DOHH2 (cell line): Measurements from ENCODE around the gene C1QBP.
A peak's percentile ranks its signal among the peaks of the same experiment; 100 is the strongest.

ENCODE experiments used
- H3F3A ChIP-seq: fragments of 200-600 bp; sonication (generic), shearing (Covaris generic); 2 replicates; pipeline ENCODE4 v1.6.0; 2016; ENCODE audit warnings: antibody characterized with exemption, mild to moderate bottlenecking; ENCODE audit not compliant: control insufficient read depth, insufficient read depth
- H3K27ac ChIP-seq: fragments of 200-600 bp; sonication (generic); 2 replicates; pipeline ENCODE4 v1.5.1; 2014; ENCODE audit warnings: low read depth, mild to moderate bottlenecking, low read length, moderate library complexity
- H3K27me3 ChIP-seq: fragments of 200-600 bp; sonication (generic); 2 replicates; pipeline ENCODE4 v1.6.1; 2014; ENCODE audit warnings: mild to moderate bottlenecking, low read length, mixed read lengths; ENCODE audit not compliant: control insufficient read depth
- H3K36me3 ChIP-seq: fragments of 200-600 bp; sonication (generic); 2 replicates; pipeline ENCODE4 v1.6.1; 2014; ENCODE audit warnings: mild to moderate bottlenecking, low read length, moderate library complexity, mixed read lengths; ENCODE audit not compliant: control insufficient read depth
- H3K4me1 ChIP-seq: fragments of 200-600 bp; sonication (generic); 2 replicates; pipeline ENCODE4 v1.6.1; 2014; ENCODE audit warnings: mild to moderate bottlenecking, low read length, mixed read lengths; ENCODE audit not compliant: control insufficient read depth
- H3K4me2 ChIP-seq: fragments of 200-600 bp; sonication (generic); 2 replicates; pipeline ENCODE4 v1.6.0; 2014; ENCODE audit warnings: mild to moderate bottlenecking, low read length, moderate library complexity
- H3K4me3 ChIP-seq: fragments of 200-600 bp; sonication (generic); 2 replicates; pipeline ENCODE4 v1.5.1; 2014; ENCODE audit warnings: mild to moderate bottlenecking, low read length, mixed read lengths
- H3K79me2 ChIP-seq: fragments of 200-600 bp; sonication (generic); 2 replicates; pipeline ENCODE4 v1.6.1; 2014; ENCODE audit warnings: mild to moderate bottlenecking, low read length, mixed read lengths; ENCODE audit not compliant: control insufficient read depth
- H3K9me2 ChIP-seq: fragments of 200-600 bp; sonication (generic); replicated peaks from 2 replicates; pipeline ENCODE4 v1.6.1; 2014; ENCODE audit warnings: mild to moderate bottlenecking, low read length, mixed read lengths; ENCODE audit not compliant: control insufficient read depth
- H3K9me3 ChIP-seq: fragments of 200-600 bp; sonication (generic); 2 replicates; pipeline ENCODE4 v1.6.1; 2014; ENCODE audit warnings: antibody characterized with exemption, low read length, mixed read lengths; ENCODE audit not compliant: control insufficient read depth, insufficient read depth
- H4K20me1 ChIP-seq: fragments of 200-600 bp; sonication (generic); 2 replicates; pipeline ENCODE4 v1.6.0; 2014; ENCODE audit warnings: low read depth, mild to moderate bottlenecking, antibody characterized with exemption, low read length, moderate library complexity; ENCODE audit not compliant: control insufficient read depth, insufficient read depth
- CTCF ChIP-seq: fragments of 200-600 bp; sonication (generic); IDR thresholded peaks from one replicate; pipeline ENCODE4 v1.5.1; 2014; ENCODE audit warnings: antibody characterized with exemption, mild to moderate bottlenecking, low read depth, low read length; ENCODE audit not compliant: poor library complexity, severe bottlenecking
- EZH2phosphoT487 ChIP-seq: fragments of 200-600 bp; sonication (generic); IDR thresholded peaks from 2 replicates; pipeline ENCODE4 v1.6.1; 2017; ENCODE audit warnings: borderline replicate concordance, mild to moderate bottlenecking, antibody characterized with exemption, low read length, moderate library complexity, mixed read lengths

The C1QBP gene

GRCh38 chr17:5438716-5439445 is at the start of gene C1QBP:
Gene C1QBP (minus strand): TSS chr17:5439155. CDS start chr17:5439073, 82 bp downstream.
- Histone ChIP-seq H3F3A (peaks cover 44% of the 10 kb centered on the region), H3K79me2 (peaks cover 82% of the 10 kb centered on the region), H3K4me3 (peak within 1 kb of the TSS; percentile 99), H3K36me3 (peaks cover 85% of the 10 kb centered on the region), H3K9me2 (no peaks in the 10 kb centered on the region), H3K4me1 (peaks cover 33% of the 10 kb centered on the region), H3K9me3 (no peaks in the 10 kb centered on the region), H4K20me1 (peaks cover 13% of the 10 kb centered on the region; the same call in 1 of the 2 replicates), H3K27ac (peak within 1 kb of the TSS; percentile 66), H3K4me2 (peak within 1 kb of the TSS; percentile 93), H3K27me3 (no peaks in the 10 kb centered on the region)
- TF ChIP-seq EZH2phosphoT487 (no peak), CTCF (peak; percentile 96)

- no peak overlapping the region for H3K4me3 ChIP-seq
- H3K79me2 ChIP-seq = peaks cover 63% of the 10 kb centered on the region
- peaks cover 11% of the 10 kb centered on the region; the same call in 1 of the 2 replicates for H4K20me1 ChIP-seq
- H3K4me2 ChIP-seq = no peak overlapping the region
- H3K27ac ChIP-seq = no peak overlapping the region
- peaks cover 23% of the 10 kb centered on the region for H3K4me1 ChIP-seq
- H3K9me3 ChIP-seq = no peaks in the 10 kb centered on the region
- peaks cover 8% of the 10 kb centered on the region; the same call in 1 of the 2 replicates for H3F3A ChIP-seq
- H3K9me2 ChIP-seq = no peaks in the 10 kb centered on the region
- peaks cover 57% of the 10 kb centered on the region for H3K36me3 ChIP-seq
- TF ChIP-seq EZH2phosphoT487 (no peak), CTCF (no peak)
- no peaks in the 10 kb centered on the region for H3K27me3 ChIP-seq
Observed at GRCh38 chr17:5488752-5489151, 49.8 kb upstream of the C1QBP start.

- Histone ChIP-seq H3K9me3 (no peaks in the 10 kb centered on the region), H3K4me1 (peaks cover 27% of the 10 kb centered on the region), H3K27me3 (no peaks in the 10 kb centered on the region), H3K79me2 (peaks cover 82% of the 10 kb centered on the region), H3K4me3 (peak within 1 kb of the TSS; percentile 92), H4K20me1 (peaks cover 11% of the 10 kb centered on the region; the same call in 1 of the 2 replicates), H3K27ac (peak within 1 kb of the TSS; percentile 94), H3F3A (peaks cover 7% of the 10 kb centered on the region; the same call in 1 of the 2 replicates), H3K9me2 (no peaks in the 10 kb centered on the region), H3K4me2 (peak within 1 kb of the TSS; percentile 89), H3K36me3 (peaks cover 77% of the 10 kb centered on the region)
- no peak for TF ChIP-seq CTCF
Observed at GRCh38 chr17:5486206-5487124, 47.5 kb upstream of the C1QBP start, which contains the start of gene MIS12. Gene MIS12 (plus strand): TSS chr17:5486566. CDS start chr17:5488863, 2,297 bp downstream.
